ENCODE data around the gene MUC5AC. TPM values are rescaled to one million over a fixed set of nuclear protein-coding genes. Genes with fewer than 3 reads are reported as not detected.

MUC5AC gene
- total RNA-seq, 2 experiments from 2014 or later = not detected

DNA sequence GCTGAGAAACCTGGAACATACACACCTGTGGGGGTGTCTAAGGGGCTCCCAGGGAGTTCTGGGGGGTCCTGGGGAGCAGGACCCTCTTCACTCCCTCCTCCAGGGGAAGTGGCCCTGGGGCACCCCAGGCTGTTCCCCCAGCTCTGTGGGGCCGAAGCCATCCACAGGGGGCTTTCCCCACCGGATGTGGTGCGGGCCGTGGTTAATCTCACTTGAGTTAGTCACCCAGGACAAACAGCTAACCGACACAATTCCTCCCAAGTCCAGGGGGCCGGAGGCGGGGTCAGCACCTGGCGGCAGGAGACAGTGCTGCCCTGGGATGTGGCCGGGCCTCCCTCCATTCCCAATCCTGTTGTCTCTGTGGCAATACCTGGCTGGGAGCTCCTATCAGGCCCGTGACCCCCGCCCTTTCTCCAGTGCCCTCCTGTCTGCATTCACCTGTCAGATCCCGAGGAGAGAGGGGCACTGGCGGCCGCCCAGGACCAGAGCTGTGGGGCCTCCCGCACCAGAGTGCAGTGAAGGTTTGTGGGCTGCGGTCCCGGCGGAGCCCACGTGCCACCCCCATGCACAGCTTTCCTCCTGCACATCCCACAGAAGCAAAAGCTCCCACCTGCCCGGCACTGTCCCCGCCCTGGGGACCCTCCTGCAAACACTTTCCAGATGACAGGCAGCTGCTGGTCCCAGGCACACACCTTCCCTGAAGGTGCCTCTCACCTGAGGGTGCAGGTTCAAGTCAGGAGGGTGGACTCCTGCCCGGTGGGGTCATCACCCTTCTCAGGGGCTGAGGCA is 5.2 kb upstream of the MUC5AC start:
- TF ChIP-seq EZH2phosphoT487 (IDR thresholded peaks at IDR 0.05; ENCODE audit: borderline replicate concordance, low read depth, low read length) = no peak
- TF ChIP-seq, protein P1, sequence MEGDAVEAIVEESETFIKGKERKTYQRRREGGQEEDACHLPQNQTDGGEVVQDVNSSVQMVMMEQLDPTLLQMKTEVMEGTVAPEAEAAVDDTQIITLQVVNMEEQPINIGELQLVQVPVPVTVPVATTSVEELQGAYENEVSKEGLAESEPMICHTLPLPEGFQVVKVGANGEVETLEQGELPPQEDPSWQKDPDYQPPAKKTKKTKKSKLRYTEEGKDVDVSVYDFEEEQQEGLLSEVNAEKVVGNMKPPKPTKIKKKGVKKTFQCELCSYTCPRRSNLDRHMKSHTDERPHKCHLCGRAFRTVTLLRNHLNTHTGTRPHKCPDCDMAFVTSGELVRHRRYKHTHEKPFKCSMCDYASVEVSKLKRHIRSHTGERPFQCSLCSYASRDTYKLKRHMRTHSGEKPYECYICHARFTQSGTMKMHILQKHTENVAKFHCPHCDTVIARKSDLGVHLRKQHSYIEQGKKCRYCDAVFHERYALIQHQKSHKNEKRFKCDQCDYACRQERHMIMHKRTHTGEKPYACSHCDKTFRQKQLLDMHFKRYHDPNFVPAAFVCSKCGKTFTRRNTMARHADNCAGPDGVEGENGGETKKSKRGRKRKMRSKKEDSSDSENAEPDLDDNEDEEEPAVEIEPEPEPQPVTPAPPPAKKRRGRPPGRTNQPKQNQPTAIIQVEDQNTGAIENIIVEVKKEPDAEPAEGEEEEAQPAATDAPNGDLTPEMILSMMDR (conservative IDR thresholded peaks at IDR 0.05; ENCODE audit: low read length) = no peak
- ChIA-PET CTCF (ENCODE audit: unreplicated experiment) (no interaction called here), POLR2A (no interaction called here)
- H3K9me2 ChIP-seq (ENCODE audit: insufficient read depth, low read length) = no peaks in the 10 kb centered on the region
- intact Hi-C loops (cut with micrococcal nuclease; ENCODE audit: unreplicated experiment) = no loop called here
- H3K36me3 ChIP-seq (ENCODE audit: insufficient read depth, low read length) = no peaks in the 10 kb centered on the region
- H2AFZ ChIP-seq (ENCODE audit: low read length) = no peak overlapping the region
- H4K20me1 ChIP-seq (ENCODE audit: insufficient read depth, low read length) = no peaks in the 10 kb centered on the region
- peaks cover 7% of the 10 kb centered on the region; the same call in 1 of the 2 replicates for H3K9me3 ChIP-seq (ENCODE audit: low read length)
- H3K4me1 ChIP-seq (ENCODE audit: insufficient read depth, low read length, poor library complexity, severe bottlenecking) = no peaks in the 10 kb centered on the region
- no TSS peak for BruUV-seq (replicated peaks)
- H3K4me2 ChIP-seq (ENCODE audit: low read length) = no peak overlapping the region
- no peak overlapping the region for H3K27ac ChIP-seq (ENCODE audit: low read depth, low read length, poor library complexity, severe bottlenecking)
- DNase-seq (ENCODE audit: low spot score) = no peak
- no peak overlapping the region for H3K4me3 ChIP-seq (ENCODE audit: low read depth, low read length, poor library complexity, severe bottlenecking)
- H3K79me2 ChIP-seq (ENCODE audit: insufficient read depth, low read depth, low read length) = no peaks in the 10 kb centered on the region

DNA sequence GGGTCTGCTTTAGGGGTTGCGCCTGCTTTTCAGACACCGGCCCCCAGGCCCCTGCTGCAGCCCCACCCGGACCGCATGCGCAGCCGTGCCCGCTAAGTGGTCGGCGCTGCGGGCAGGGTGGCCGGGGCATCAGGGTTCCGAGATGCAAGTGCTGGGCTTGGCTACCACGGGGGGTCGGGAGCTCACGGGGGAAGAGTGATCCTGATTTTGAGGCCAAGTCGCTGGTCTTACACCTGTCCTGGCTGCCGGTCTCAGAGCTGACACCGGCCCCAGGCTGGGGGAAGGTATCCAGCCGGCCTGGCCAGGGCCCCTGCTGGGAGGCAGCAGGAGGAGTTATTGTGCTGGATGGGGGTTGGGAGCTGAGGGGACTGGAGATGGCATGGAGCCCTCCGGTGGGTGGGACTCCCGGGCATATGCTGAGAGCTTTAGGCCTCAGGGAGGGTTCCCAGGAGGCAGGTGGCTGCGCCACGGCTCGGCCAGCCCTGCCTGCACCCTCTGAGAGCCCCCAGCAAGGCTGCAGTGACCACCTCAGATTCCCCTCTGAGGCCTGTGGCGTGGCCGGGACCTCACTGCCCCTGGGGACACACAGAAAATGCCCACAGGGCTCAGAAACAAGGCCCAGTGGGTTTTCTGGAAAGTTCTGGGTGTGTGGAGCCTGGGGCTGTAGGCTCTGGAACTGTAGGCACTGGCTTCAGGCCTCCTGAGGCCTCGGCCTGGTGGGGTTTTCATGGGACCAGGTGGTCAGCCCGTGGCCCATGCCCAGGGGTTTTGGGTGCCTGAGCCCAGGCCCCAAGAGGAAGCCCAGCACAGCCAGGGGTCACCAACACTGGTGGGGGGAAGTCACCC is 4.4 kb upstream of the MUC5AC start:
- BruUV-seq (replicated peaks) = no TSS peak
- Histone ChIP-seq H3K79me2 (ENCODE audit: insufficient read depth, low read depth, low read length) (no peaks in the 10 kb centered on the region), H3K4me1 (ENCODE audit: insufficient read depth, low read length, poor library complexity, severe bottlenecking) (no peaks in the 10 kb centered on the region), H3K27ac (ENCODE audit: low read depth, low read length, poor library complexity, severe bottlenecking) (no peak overlapping the region), H3K9me2 (ENCODE audit: insufficient read depth, low read length) (no peaks in the 10 kb centered on the region), H3K4me3 (ENCODE audit: low read depth, low read length, poor library complexity, severe bottlenecking) (no peak overlapping the region), H3K36me3 (ENCODE audit: insufficient read depth, low read length) (no peaks in the 10 kb centered on the region), H4K20me1 (ENCODE audit: insufficient read depth, low read length) (no peaks in the 10 kb centered on the region), H3K9me3 (ENCODE audit: low read length) (peaks cover 7% of the 10 kb centered on the region; the same call in 1 of the 2 replicates), H2AFZ (ENCODE audit: low read length) (no peak overlapping the region), H3K4me2 (ENCODE audit: low read length) (no peak overlapping the region)
- ChIA-PET POLR2A (no interaction called here), CTCF (ENCODE audit: unreplicated experiment) (no interaction called here)
- no peak for DNase-seq (ENCODE audit: low spot score)
- TF ChIP-seq EZH2phosphoT487 (IDR thresholded peaks at IDR 0.05; ENCODE audit: borderline replicate concordance, low read depth, low read length) = no peak
- TF ChIP-seq, protein P1 (conservative IDR thresholded peaks at IDR 0.05; ENCODE audit: low read length) = no peak
- intact Hi-C loops (cut with micrococcal nuclease; ENCODE audit: unreplicated experiment) = no loop called here

Data from OCI-LY7 (cell line).